H1 (cell line): ENCODE data around the gene HRH4. TPM values are rescaled to one million over a fixed set of nuclear protein-coding genes. Genes with fewer than 3 reads are reported as not detected.

Source experiments
- HDAC2 ChIP-seq, 2 experiments: fragments of 300-600 bp in 1 of 2; sonication (generic) in 1 of 2; IDR thresholded peaks; 2 replicates each; pipeline ENCODE4 v1.6.1; 2011 to 2012; ENCODE audit warnings: low read depth in 2 of 2, low read length in 2 of 2, mild to moderate bottlenecking in 2 of 2, moderate library complexity in 2 of 2, borderline replicate concordance in 1 of 2, inconsistent platforms in 1 of 2
- polyA plus RNA-seq, 7 experiments: library from polyadenylated mRNA; depleted of rRNA in 3 of 7; stranded (reverse) in 5 of 7; unstranded in 2 of 7; fragments of >200 nt in 5 of 7; fragments of 200-250 nt in 2 of 7; gene quantifications; 1 replicate in 5 of 7; 2 replicates in 1 of 7; 4 replicates in 1 of 7; pipeline versions ENCODE4 v1.2.1 to v1.2.3, GENCODE V29; 2011 to 2013; ENCODE audit warnings: missing spikeins in 2 of 7, mixed read lengths in 2 of 7
- total RNA-seq: library from RNA; stranded (reverse); fragmentation: NEBNext Ultra II Directional; extraction: Animal tissue kit (Norgen Biotek cat#: 25700); gene quantifications from 2 replicates; pipeline ENCODE4 v1.2.1, GENCODE V29; 2021

Gene HRH4
- total and polyA plus RNA-seq, 2 of the 8 experiments (the other 6 are each of a cell fraction or from before 2014, with no cell fraction given), result 0.03 TPM; not detected in 1

GRCh38 chr18:24432618-24433017, 27.8 kb upstream of the HRH4 start (continued):
- no peak for TF ChIP-seq HDAC2 (IDR thresholded peaks at IDR 0.05; ENCODE audit: borderline replicate concordance in 1 of 2, low read depth in 2 of 2, low read length in 2 of 2)
